ENCODE data around the gene CYP27B1.

- TF ChIP-seq CTCF (IDR thresholded peaks at IDR 0.05) (no peak), POLR2A (IDR thresholded peaks at IDR 0.05) (no peak), EP300 (IDR thresholded peaks at IDR 0.05) (no peak)
Observed at GRCh38 chr12:57761391-57761998, 5.4 kb downstream of the CYP27B1 start.

Measured in stomach (tissue), 4 donors.